Amygdala (tissue), 56 donors: Measurements from ENCODE around the gene TRAPPC1.

ENCODE experiments used
- DNase-seq, 56 donors: peaks; one replicate each; lab custom pipeline; 2025; lab: John Stamatoyannopoulos, UW

Gene TRAPPC1

DNA sequence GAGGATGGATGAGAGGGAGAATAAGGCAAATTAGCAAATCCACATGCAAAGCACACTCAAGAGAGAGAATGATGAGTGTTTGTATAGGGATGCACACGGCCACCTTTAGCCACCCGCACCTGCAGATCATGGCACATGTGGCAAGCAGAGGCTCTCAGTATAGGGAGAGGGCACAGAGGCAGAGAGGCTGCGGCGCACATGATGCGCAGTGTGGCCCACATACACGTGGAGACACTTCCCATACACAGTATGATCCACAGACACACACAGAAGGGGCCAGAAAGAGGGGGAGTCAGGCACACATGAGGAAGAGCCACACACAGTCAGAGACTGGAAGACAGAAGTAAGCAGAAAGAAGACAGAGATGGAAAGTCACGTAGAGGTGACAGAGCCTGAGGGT lies 49.7 kb downstream of the TRAPPC1 start:
- DNase-seq: no peak

DNA sequence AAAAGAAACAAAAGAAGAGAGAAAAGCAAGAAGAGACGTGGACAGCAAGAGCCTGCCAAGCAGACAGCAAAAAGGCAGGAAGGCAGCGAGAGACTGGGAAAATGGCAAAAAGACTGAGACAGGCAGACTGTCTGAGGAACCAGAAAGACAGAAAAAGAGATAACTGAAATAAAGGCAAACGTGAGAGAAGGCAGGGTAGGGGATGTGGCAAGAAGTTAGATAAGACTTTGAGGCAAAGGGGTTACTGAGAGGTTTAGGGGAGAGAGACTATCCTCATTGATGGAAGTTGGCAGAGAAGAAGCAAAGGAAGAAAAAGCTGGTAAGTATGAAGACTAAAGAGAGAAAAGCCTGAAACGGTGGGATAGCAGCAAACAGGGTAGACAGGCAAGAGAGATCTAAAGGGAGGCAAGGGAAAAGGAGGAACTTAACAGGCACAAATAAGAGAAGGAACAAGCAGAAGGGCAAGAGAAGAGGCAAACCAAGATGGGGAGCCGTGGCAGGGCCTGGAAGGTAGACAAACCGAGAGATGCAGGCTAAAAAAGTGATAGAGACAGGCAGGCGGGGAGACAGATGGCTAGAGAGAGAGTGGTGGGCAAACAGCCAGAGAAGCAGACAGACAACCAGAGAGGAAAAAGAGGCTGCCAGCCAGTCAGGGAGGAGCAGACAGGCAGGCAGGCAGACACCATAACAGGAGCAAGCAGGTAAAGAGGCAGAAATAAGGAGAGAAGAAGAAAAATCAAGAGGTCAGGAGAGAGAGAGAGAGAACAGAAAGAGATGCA lies 50.3 kb downstream of the TRAPPC1 start:
- peak in 16 of 56 donors; percentile 7 to 61 (median 33) for DNase-seq
